IMR-90 (cell line): ENCODE data around the gene MFN2. TPM values are rescaled to one million over a fixed set of nuclear protein-coding genes. Genes with fewer than 3 reads are reported as not detected.

Experiments
- ATAC-seq: fragments of 200-7000 bp; cut with Tn5 transposase; 2 replicates; pipeline ENCODE4 v1.9.1; 2020; ENCODE audit warnings: low read depth, mild to moderate bottlenecking, moderate library complexity
- BruUV-seq: library from RNA; stranded (reverse); fragments of 400-500 nt; replicated peaks from 2 replicates; lab custom pipeline; 2021; lab: Mats Ljungman, UMichigan
- CTCF ChIA-PET: fragments of 300-600 bp; formaldehyde crosslinking; extraction: SDS; loops from one replicate; lab custom pipeline; 2021; ENCODE audit warnings: antibody characterized with exemption; lab: Yijun Ruan, JAX
- POLR2A ChIA-PET: fragments of 300-600 bp; sonication (Branson Sonifier 250); formaldehyde crosslinking; loops from one replicate; lab custom pipeline; 2022; ENCODE audit warnings: antibody characterized with exemption; ENCODE audit not compliant: unreplicated experiment; lab: Charles Lee
- DNase-seq: peaks from one replicate; pipeline ENCODE4 v3.0.0; 2013
- H2AFZ ChIP-seq: replicated peaks from 2 replicates; pipeline ENCODE3; 2013; ENCODE audit warnings: low read length, mild to moderate bottlenecking; ENCODE audit not compliant: poor library complexity
- H2AK5ac ChIP-seq: 2 replicates; pipeline ENCODE4 v1.6.1; 2013; ENCODE audit warnings: low read depth, low read length, inconsistent platforms
- H2AK9ac ChIP-seq: replicated peaks from 2 replicates; pipeline ENCODE3; 2013; ENCODE audit warnings: mild to moderate bottlenecking, low read depth, low read length, moderate library complexity; ENCODE audit not compliant: poor library complexity
- H2BK120ac ChIP-seq: 2 replicates; pipeline ENCODE4 v1.6.1; 2013; ENCODE audit warnings: low read depth, low read length, inconsistent platforms
- H2BK15ac ChIP-seq: 3 replicates; pipeline ENCODE4 v1.6.1; 2013; ENCODE audit warnings: low read depth, low read length, inconsistent platforms
- H2BK20ac ChIP-seq: 2 replicates; pipeline ENCODE4 v1.6.1; 2013; ENCODE audit warnings: low read depth, mild to moderate bottlenecking, inconsistent platforms, low read length, moderate library complexity
- H2BK5ac ChIP-seq: 2 replicates; pipeline ENCODE4 v1.6.1; 2013; ENCODE audit warnings: mild to moderate bottlenecking, low read depth, low read length, inconsistent platforms; ENCODE audit not compliant: poor library complexity, severe bottlenecking
- H3K14ac ChIP-seq: replicated peaks from 2 replicates; pipeline ENCODE4 v1.6.1; 2013; ENCODE audit warnings: low read depth, low read length, inconsistent platforms
- H3K18ac ChIP-seq: 2 replicates; pipeline ENCODE4 v1.6.1; 2013; ENCODE audit warnings: low read depth, low read length, control low read depth
- H3K23ac ChIP-seq: 2 replicates; pipeline ENCODE4 v1.6.1; 2013; ENCODE audit warnings: low read depth, low read length, inconsistent platforms
- H3K27ac ChIP-seq: 2 replicates; pipeline ENCODE4 v1.5.1; 2013; ENCODE audit warnings: mild to moderate bottlenecking, control low read depth, low read length; ENCODE audit not compliant: insufficient read depth
- H3K27me3 ChIP-seq: 2 replicates; pipeline ENCODE4 v1.6.1; 2013; ENCODE audit warnings: low read length; ENCODE audit not compliant: control insufficient read depth, insufficient read depth
- H3K36me3 ChIP-seq: 2 replicates; pipeline ENCODE4 v1.6.1; 2013; ENCODE audit warnings: low read length, mixed read lengths; ENCODE audit not compliant: control insufficient read depth, insufficient read depth
- H3K4ac ChIP-seq: 2 replicates; pipeline ENCODE4 v1.6.1; 2013; ENCODE audit warnings: low read depth, low read length, inconsistent platforms
- H3K4me1 ChIP-seq: 2 replicates; pipeline ENCODE4 v1.6.1; 2013; ENCODE audit warnings: low read length, mixed read lengths; ENCODE audit not compliant: control insufficient read depth, insufficient read depth
- H3K4me2 ChIP-seq: 2 replicates; pipeline ENCODE4 v1.6.1; 2013; ENCODE audit warnings: low read depth, mild to moderate bottlenecking, control low read depth, low read length, moderate library complexity
- H3K4me3 ChIP-seq: 2 replicates; pipeline ENCODE4 v1.5.1; 2013; ENCODE audit warnings: low read depth, mild to moderate bottlenecking, control low read depth, low read length, moderate library complexity; ENCODE audit not compliant: insufficient read depth
- H3K56ac ChIP-seq: 2 replicates; pipeline ENCODE4 v1.6.1; 2013; ENCODE audit warnings: low read length, inconsistent platforms; ENCODE audit not compliant: insufficient read depth; ENCODE audit errors: extremely low read depth
- H3K79me1 ChIP-seq, 2 experiments: 2 replicates each; pipeline ENCODE4 v1.6.1; 2013; ENCODE audit warnings: low read length in 2 of 2, inconsistent platforms in 1 of 2, low read depth in 1 of 2
- H3K9ac ChIP-seq: 2 replicates; pipeline ENCODE4 v1.6.1; 2013; ENCODE audit warnings: low read depth, low read length, control low read depth
- H3K9me1 ChIP-seq: 2 replicates; pipeline ENCODE4 v1.6.1; 2013; ENCODE audit warnings: low read length, inconsistent platforms; ENCODE audit not compliant: insufficient read depth
- H3K9me3 ChIP-seq: 2 replicates; pipeline ENCODE4 v1.6.1; 2013; ENCODE audit warnings: low read length; ENCODE audit not compliant: control insufficient read depth, insufficient read depth
- H4K20me1 ChIP-seq: 2 replicates; pipeline ENCODE4 v1.6.1; 2013; ENCODE audit warnings: low read length, inconsistent platforms; ENCODE audit not compliant: insufficient read depth
- H4K5ac ChIP-seq: 2 replicates; pipeline ENCODE4 v1.6.1; 2013; ENCODE audit warnings: mild to moderate bottlenecking, low read depth, low read length, control low read depth
- H4K8ac ChIP-seq, 2 experiments: 2 replicates each; pipeline ENCODE4 v1.6.1; 2013; ENCODE audit warnings: low read depth in 2 of 2, low read length in 2 of 2, control low read depth in 1 of 2, inconsistent platforms in 1 of 2
- H4K91ac ChIP-seq: 2 replicates; pipeline ENCODE4 v1.6.1; 2013; ENCODE audit warnings: low read depth, low read length, inconsistent platforms; ENCODE audit not compliant: insufficient read depth
- BHLHE40 ChIP-seq: fragments of 150-350 bp; IDR thresholded peaks from 2 replicates; pipeline ENCODE4 v1.6.1; 2016; ENCODE audit warnings: mild to moderate bottlenecking, low read depth, low read length
- ELK1 ChIP-seq: fragments of 150-350 bp; IDR thresholded peaks from 2 replicates; pipeline ENCODE4 v1.6.1; 2016; ENCODE audit warnings: low read depth, mild to moderate bottlenecking, low read length, moderate library complexity, borderline replicate concordance
- MAFK ChIP-seq: IDR thresholded peaks from 2 replicates; pipeline ENCODE4 v1.6.1; 2012; ENCODE audit warnings: low read depth, low read length, improper control_type of control experiment
- NFE2L2 ChIP-seq: fragments of 150-350 bp; IDR thresholded peaks from 2 replicates; pipeline ENCODE4 v1.6.1; 2016; ENCODE audit warnings: low read depth, mild to moderate bottlenecking, low read length
- RAD21 ChIP-seq: IDR thresholded peaks from 2 replicates; pipeline ENCODE4 v1.6.1; 2012; ENCODE audit warnings: low read length, improper control_type of control experiment
- USF2 ChIP-seq: fragments of 150-350 bp; IDR thresholded peaks from 2 replicates; pipeline ENCODE4 v1.6.1; 2017; ENCODE audit warnings: mild to moderate bottlenecking, antibody characterized with exemption, low read length, low read depth
- WGBS, 2 experiments: methylation state at CpG; one replicate each; pipeline versions ENCODE4 v1.1.5 to v1.1.7; 2013; ENCODE audit warnings: missing lambda C conversion rate in 2 of 2; ENCODE audit not compliant: insufficient read length in 1 of 2; ENCODE audit errors: extremely low coverage in 2 of 2; 5-methylcytosine and 5-hydroxymethylcytosine counted together
- dilution Hi-C: fragments of 300-500 bp; cut with HindIII; formaldehyde crosslinking; loops from one replicate; pipeline ENCODE4 v1.14.3; 2018; ENCODE audit warnings: low sequenced_read_pairs; ENCODE audit not compliant: unreplicated experiment
- in situ Hi-C: fragments of 300-500 bp; cut with MboI; formaldehyde crosslinking; loops from 3 replicates; pipeline ENCODE4 v1.14.3; 2019; ENCODE audit warnings: low sequenced_read_pairs, inconsistent platforms, mixed read lengths
- intact Hi-C: fragments of 100-400 bp; cut with micrococcal nuclease; formaldehyde crosslinking; loops from 2 replicates; pipeline ENCODE4 v1.10.0; 2022
- polyA plus RNA-seq, 3 experiments: library from polyadenylated mRNA; depleted of rRNA; stranded (reverse); fragments of >200 nt; gene quantifications; 2 replicates each; pipeline ENCODE4 v1.2.3, GENCODE V29; 2012; ENCODE audit warnings: low replicate concordance in 1 of 3
- total RNA-seq: library from RNA; depleted of rRNA; stranded (reverse); fragments of >200 nt; gene quantifications from 2 replicates; pipeline ENCODE4 v1.2.3, GENCODE V29; 2012

The MFN2 gene
- total and polyA plus RNA-seq, 2 of the 4 experiments (the other 2 are of a cell fraction): 52.8 to 84.2 TPM

GRCh38 chr1:11990303-11991032 is 10.2 kb downstream of the MFN2 start:
- H4K91ac ChIP-seq: 0 out of 2 replicates have a peak overlapping the region, but pooled peaks have one; percentile 4
- POLR2A ChIA-PET: no interaction called here
- H4K5ac ChIP-seq: no peak overlapping the region
- no peak overlapping the region for H3K4me3 ChIP-seq
- no peak overlapping the region for H2BK120ac ChIP-seq
- no peak overlapping the region for H2AFZ ChIP-seq
- DNase-seq (peak; percentile 58), ATAC-seq (peak; percentile 32)
- no peak overlapping the region for H2AK5ac ChIP-seq
- CTCF ChIA-PET: no interaction called here
- no peak overlapping the region for H3K56ac ChIP-seq
- H3K4me1 ChIP-seq: no peaks in the 10 kb centered on the region
- H3K14ac ChIP-seq: no peak overlapping the region
- peak overlapping the region; percentile 19; the same call in 1 of the 2 replicates for H3K4ac ChIP-seq
- no peak overlapping the region for H2BK15ac ChIP-seq
- no peak overlapping the region for H3K23ac ChIP-seq
- WGBS, 2 experiments: 91% methylated on average over 4 of the region's 10 CpGs; no CpG with 5 or more reads in 1 of the 2 experiments
- intact Hi-C loops: no loop called here
- H2BK5ac ChIP-seq: peak overlapping the region; percentile 11
- no peak overlapping the region for H2BK20ac ChIP-seq
- dilution Hi-C loops: no loop called here
- peak overlapping the region; percentile 37 for H2AK9ac ChIP-seq
- H4K20me1 ChIP-seq: peaks cover 19% of the 10 kb centered on the region
- no peak overlapping the region for H3K4me2 ChIP-seq
- H3K79me1 ChIP-seq: peaks cover 36 to 47% of the 10 kb centered on the region in 2 experiments
- H3K9me3 ChIP-seq: no peaks in the 10 kb centered on the region
- no TSS peak for BruUV-seq
- no peak overlapping the region for H3K18ac ChIP-seq
- TF ChIP-seq RAD21 (no peak), ELK1 (no peak), NFE2L2 (no peak), MAFK (no peak), BHLHE40 (no peak), USF2 (no peak)
- no peak overlapping the region for H3K9ac ChIP-seq
- H3K27me3 ChIP-seq: no peaks in the 10 kb centered on the region
- in situ Hi-C loops: no loop called here
- H3K9me1 ChIP-seq: peaks cover 8% of the 10 kb centered on the region; the same call in 1 of the 2 replicates
- peaks cover 50% of the 10 kb centered on the region for H3K36me3 ChIP-seq
- no peak overlapping the region for H3K27ac ChIP-seq
- no peak overlapping the region for H4K8ac ChIP-seq
